Measurements from ENCODE around the gene PFKFB1.

GRCh38 chrX:54891573-54891972, 102.4 kb downstream of the PFKFB1 start:
- TF ChIP-seq, protein P1, sequence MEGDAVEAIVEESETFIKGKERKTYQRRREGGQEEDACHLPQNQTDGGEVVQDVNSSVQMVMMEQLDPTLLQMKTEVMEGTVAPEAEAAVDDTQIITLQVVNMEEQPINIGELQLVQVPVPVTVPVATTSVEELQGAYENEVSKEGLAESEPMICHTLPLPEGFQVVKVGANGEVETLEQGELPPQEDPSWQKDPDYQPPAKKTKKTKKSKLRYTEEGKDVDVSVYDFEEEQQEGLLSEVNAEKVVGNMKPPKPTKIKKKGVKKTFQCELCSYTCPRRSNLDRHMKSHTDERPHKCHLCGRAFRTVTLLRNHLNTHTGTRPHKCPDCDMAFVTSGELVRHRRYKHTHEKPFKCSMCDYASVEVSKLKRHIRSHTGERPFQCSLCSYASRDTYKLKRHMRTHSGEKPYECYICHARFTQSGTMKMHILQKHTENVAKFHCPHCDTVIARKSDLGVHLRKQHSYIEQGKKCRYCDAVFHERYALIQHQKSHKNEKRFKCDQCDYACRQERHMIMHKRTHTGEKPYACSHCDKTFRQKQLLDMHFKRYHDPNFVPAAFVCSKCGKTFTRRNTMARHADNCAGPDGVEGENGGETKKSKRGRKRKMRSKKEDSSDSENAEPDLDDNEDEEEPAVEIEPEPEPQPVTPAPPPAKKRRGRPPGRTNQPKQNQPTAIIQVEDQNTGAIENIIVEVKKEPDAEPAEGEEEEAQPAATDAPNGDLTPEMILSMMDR (IDR thresholded peaks at IDR 0.05): peak in 4 of 6 experiments; percentile 34 to 59 (median 50)
- TF ChIP-seq POLR2A (IDR thresholded peaks at IDR 0.05): no peak
